ENCODE data around the gene KLHL17. TPM values are rescaled to one million over a fixed set of nuclear protein-coding genes. Genes with fewer than 3 reads are reported as not detected.
"Not testable (repeated sequence)": the region's sequence is repeated elsewhere in the genome, so short reads cannot be mapped to it uniquely, and the experiment has no call there.

The KLHL17 gene
- total and polyA plus RNA-seq, 3 donors from 2014 or later: 16.0 to 36.4 (median 34.9) TPM

DNA sequence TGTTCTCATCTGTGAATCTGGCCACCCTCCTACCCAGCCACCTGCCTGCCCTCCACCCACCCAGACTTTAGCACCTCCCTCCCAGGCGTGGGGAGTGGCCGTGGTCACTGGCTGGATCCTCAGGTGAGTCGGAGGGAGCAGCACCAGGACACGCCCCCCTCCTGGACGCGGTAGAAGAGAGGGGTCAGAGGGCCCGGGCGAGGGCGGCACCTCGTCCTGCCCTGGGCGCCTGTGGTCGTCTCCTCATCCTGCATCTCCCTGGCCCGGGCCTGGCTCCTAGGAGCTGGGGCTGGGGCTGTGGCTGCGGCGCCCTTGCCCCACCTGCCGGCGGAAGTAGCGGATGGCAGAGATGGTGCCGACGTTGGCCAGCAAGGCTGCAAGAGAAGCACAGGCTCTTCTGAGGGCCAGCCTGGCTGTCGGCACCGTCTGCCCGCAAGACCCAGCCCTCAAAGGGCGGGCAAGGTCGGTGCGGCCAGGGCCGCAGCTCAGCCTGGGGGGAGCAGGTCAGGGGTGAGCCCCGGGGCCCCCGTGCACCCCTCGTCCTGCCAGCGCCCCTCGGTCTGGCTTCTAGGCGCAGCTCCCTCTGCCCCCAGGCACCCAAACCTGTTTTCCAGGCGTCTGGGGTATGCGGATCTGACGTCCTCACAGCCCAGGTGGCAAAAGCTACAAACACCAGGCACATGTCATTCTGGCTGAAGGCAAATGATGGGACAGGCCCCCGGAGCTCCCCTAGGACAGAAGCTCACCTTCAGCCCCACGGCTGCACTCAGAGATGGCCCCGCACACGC lies 15.7 kb downstream of the KLHL17 start:
- Histone ChIP-seq H3K27me3 (no peaks in the 10 kb centered on the region), H3K9me3 (no peaks in the 10 kb centered on the region), H3K4me3 (no peak overlapping the region), H3K27ac (no peak overlapping the region), H3K36me3 (ENCODE audit: low read depth, missing control alignments) (no peaks in the 10 kb centered on the region), H3K4me1 (peaks cover 5% of the 10 kb centered on the region)
- 5% methylated on average over 15 to 40 of the region's 40 CpGs for WGBS, 2 donors
- intact Hi-C loops (cut with DNase I; ENCODE audit: low total_unique reads): loop anchor here (10.0 kb wide), 1 partner anchor 71 kb away; no protein-coding TSS in a partner anchor
- TF ChIP-seq, protein P1, sequence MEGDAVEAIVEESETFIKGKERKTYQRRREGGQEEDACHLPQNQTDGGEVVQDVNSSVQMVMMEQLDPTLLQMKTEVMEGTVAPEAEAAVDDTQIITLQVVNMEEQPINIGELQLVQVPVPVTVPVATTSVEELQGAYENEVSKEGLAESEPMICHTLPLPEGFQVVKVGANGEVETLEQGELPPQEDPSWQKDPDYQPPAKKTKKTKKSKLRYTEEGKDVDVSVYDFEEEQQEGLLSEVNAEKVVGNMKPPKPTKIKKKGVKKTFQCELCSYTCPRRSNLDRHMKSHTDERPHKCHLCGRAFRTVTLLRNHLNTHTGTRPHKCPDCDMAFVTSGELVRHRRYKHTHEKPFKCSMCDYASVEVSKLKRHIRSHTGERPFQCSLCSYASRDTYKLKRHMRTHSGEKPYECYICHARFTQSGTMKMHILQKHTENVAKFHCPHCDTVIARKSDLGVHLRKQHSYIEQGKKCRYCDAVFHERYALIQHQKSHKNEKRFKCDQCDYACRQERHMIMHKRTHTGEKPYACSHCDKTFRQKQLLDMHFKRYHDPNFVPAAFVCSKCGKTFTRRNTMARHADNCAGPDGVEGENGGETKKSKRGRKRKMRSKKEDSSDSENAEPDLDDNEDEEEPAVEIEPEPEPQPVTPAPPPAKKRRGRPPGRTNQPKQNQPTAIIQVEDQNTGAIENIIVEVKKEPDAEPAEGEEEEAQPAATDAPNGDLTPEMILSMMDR (IDR thresholded peaks at IDR 0.05): peak; percentile 53 to 68 (median 62)
- TF ChIP-seq POLR2A (IDR thresholded peaks at IDR 0.05): no peak
- DNase-seq: peak; percentile 77

DNA sequence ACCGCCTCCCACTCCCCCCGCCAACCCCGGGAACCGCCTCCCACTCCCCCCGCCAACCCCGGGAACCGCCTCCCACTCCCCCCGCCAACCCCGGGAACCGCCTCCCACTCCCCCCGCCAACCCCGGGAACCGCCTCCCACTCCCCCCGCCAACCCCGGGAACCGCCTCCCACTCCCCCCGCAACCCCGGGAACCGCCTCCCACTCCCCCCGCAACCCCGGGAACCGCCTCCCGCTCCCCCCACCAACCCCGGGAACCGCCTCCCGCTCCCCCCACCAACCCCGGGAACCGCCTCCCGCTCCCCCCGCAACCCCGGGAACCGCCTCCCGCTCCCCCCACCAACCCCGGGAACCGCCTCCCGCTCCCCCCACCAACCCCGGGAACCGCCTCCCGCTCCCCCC lies 16.4 kb downstream of the KLHL17 start:
- H3K27ac ChIP-seq; H3K27me3 ChIP-seq; H3K4me1 ChIP-seq; H3K4me3 ChIP-seq; DNase-seq; H3K36me3 ChIP-seq (ENCODE audit: low read depth, missing control alignments); H3K9me3 ChIP-seq: not testable (repeated sequence)
- intact Hi-C loops (cut with DNase I; ENCODE audit: low total_unique reads): loop anchor here (10.0 kb wide), 1 partner anchor 72 kb away; no protein-coding TSS in a partner anchor
- no CpG with 5 or more reads among the region's 39 CpGs for WGBS, 2 donors

DNA sequence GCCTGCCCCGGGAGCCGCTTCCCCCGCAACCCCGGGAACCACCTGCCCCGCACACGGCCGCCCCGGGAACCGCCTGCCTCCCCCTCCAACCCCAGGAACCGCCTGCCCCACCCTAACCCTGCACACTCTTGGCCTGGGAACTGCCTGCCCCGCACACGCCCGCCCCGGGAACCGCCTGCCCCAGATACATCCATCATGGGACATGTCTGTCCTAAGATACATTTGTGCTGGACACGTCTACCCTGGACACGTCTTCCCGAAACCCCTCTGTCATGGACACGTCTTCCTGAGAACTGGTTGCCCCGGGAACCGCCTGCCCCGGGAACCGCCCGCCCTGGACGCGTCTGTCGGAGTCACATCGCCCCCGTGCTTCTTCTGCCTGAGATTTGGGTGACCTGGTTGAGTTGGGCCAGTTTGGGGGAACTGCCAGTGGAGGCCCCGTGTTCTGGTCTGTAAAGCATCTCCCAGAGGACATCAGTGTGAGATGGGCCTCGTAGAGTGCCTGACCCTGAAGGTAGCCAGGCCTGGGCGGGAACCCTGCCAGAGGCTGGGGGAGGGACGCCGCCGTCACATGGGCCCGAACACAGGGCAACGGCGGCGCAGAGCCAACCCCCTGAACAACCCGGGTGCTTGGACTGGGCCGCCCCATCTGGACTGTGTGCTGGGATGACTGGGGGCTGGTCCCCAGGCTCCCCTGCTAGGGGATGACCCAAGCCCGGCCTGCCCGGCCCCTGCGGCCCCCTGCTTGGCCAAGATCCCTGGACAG lies 17.9 kb downstream of the KLHL17 start:
- Histone ChIP-seq H3K9me3 (no peaks in the 10 kb centered on the region), H3K27me3 (no peaks in the 10 kb centered on the region), H3K4me3 (no peak overlapping the region), H3K36me3 (ENCODE audit: low read depth, missing control alignments) (no peaks in the 10 kb centered on the region), H3K27ac (no peak overlapping the region), H3K4me1 (peaks cover 5% of the 10 kb centered on the region)
- TF ChIP-seq, protein P1 (IDR thresholded peaks at IDR 0.05): no peak
- no peak for TF ChIP-seq POLR2A (IDR thresholded peaks at IDR 0.05)
- no peak for DNase-seq
- WGBS, 2 donors: 70 to 74% methylated on average over 31 to 35 of the region's 44 CpGs
- intact Hi-C loops (cut with DNase I; ENCODE audit: low total_unique reads): loop anchor here (10.0 kb wide), 1 partner anchor 73 kb away; no protein-coding TSS in a partner anchor

DNA sequence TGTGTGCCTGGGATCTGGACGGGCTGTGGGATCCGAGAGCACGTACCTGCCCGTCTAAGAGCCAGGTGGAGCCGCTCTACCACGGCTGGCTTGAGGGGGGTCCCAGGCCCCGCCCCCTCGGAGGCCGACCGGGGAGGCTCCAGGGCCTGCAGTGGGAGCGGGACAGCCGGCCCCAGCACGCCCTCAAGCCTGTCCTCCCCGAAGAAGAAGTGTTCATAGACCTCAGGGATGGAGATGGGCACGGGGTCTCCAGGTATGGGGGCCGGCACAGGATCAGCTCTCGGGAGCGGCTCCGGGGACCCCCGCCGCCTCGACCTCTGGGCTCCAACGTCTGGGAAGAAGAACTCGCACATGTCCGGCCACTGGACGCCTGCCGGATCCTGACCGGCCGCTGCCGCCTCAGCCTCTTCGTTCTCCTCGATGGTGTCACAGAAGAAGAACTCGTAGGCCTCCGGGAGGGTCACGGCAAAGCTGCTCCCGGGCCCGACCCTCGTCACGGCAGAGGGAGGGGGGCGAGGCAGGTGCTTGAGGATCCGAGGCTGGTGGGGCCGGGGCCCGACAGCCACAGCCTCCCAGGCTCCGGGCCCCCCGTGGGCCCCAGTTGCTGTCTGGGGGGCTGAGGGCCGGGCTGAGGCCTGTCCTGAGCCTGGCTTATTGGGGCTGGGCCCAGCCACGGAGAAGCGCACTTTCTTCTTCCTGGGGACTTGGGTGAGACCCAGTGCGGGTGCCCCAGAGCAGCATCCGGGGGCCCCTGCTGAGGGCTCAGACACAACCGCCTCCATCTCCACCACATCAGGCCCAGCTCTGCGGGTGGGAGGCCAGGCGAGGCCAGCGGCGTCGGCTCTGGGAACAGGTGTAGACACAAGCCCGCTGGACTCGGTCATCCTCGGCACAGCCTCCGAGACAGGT lies 18.7 kb downstream of the KLHL17 start:
- DNase-seq: no peak
- Histone ChIP-seq H3K27me3 (no peaks in the 10 kb centered on the region), H3K4me3 (no peak overlapping the region), H3K9me3 (no peaks in the 10 kb centered on the region), H3K36me3 (ENCODE audit: low read depth, missing control alignments) (no peaks in the 10 kb centered on the region), H3K27ac (no peak overlapping the region), H3K4me1 (peaks cover 5% of the 10 kb centered on the region)
- TF ChIP-seq, protein P1 (IDR thresholded peaks at IDR 0.05): no peak
- TF ChIP-seq POLR2A (IDR thresholded peaks at IDR 0.05): no peak
- WGBS, 2 donors: 88 to 91% methylated on average over 21 to 53 of the region's 60 CpGs
- intact Hi-C loops (cut with DNase I; ENCODE audit: low total_unique reads): loop anchor here (10.0 kb wide), 1 partner anchor 74 kb away; no protein-coding TSS in a partner anchor
